Ascending aorta (tissue), 2 donors: ENCODE results near the gene DCUN1D3. TPM values are rescaled to one million over a fixed set of nuclear protein-coding genes. Genes with fewer than 3 reads are reported as not detected.

ENCODE experiments used
- DNase-seq, 2 donors: peaks; one replicate each; pipeline ENCODE4 v3.0.0-alpha.2; 2019; ENCODE audit warnings: low spot score in 2 of 2
- H3K27ac ChIP-seq, 2 donors: fragments of 200-600 bp; sonication (generic); one replicate each; pipeline ENCODE4 v1.5.1; 2016 to 2017; ENCODE audit warnings: mild to moderate bottlenecking in 1 of 2
- H3K27me3 ChIP-seq: fragments of 200-600 bp; sonication (generic); one replicate; pipeline ENCODE4 v1.5.1; 2017
- H3K36me3 ChIP-seq, 2 donors: fragments of 200-600 bp; sonication (generic); one replicate each; pipeline ENCODE4 v1.5.1; 2016
- H3K4me1 ChIP-seq, 2 donors: fragments of 200-600 bp; sonication (generic); one replicate each; pipeline ENCODE4 v1.5.1; 2016 to 2017; ENCODE audit warnings: mild to moderate bottlenecking in 1 of 2
- H3K4me3 ChIP-seq, 2 donors: fragments of 200-600 bp; sonication (generic); one replicate each; pipeline ENCODE4 v1.5.1; 2016 to 2017; ENCODE audit warnings: mild to moderate bottlenecking in 1 of 2
- H3K9me3 ChIP-seq, 2 donors: fragments of 200-600 bp; sonication (generic); one replicate each; pipeline ENCODE4 v1.5.1; 2016
- intact Hi-C: fragments of 100-400 bp; cut with DNase I; formaldehyde crosslinking; loops from one replicate; pipeline ENCODE4 v1.15.1; 2023
- total RNA-seq: library from RNA; depleted of rRNA; stranded (reverse); fragments of >200 nt; gene quantifications from one replicate; pipeline ENCODE4 v1.1.0, GENCODE V29; 2016
- TF ChIP-seq, protein P1 (sequence below), 3 experiments: fragments of 200-600 bp in 2 of 3; fragments of 450-650 bp in 1 of 3; sonication (generic) in 2 of 3; IDR thresholded peaks; one replicate each; pipeline ENCODE4 v1.5.1; 2016 to 2019; ENCODE audit warnings: antibody characterized with exemption in 3 of 3, mild to moderate bottlenecking in 1 of 3, moderate library complexity in 1 of 3

Gene DCUN1D3
- total RNA-seq, 1 donor from 2014 or later: 9.8 TPM

DNA sequence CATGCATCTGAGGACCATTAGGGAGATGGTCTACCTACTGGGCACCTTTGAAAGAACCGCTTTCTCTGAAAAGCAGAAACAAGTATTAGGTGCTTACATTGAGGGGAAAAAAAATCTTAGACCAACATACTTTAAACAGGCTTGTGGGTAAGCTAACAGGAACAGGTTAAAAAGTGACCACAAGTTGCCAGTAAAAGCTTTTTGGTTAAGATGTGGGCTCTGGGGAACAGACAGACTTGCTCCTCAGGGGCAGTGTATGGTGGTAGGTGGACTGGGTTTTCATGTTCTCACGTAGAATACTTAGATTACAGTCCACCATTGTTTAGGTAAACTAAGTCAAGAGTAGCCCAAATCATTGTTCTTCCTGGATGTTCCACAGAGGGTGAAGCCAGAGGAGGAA is 52.6 kb downstream of the DCUN1D3 start:
- H3K4me1 ChIP-seq: peaks cover 8 to 26% of the 10 kb centered on the region in 2 donors

DNA sequence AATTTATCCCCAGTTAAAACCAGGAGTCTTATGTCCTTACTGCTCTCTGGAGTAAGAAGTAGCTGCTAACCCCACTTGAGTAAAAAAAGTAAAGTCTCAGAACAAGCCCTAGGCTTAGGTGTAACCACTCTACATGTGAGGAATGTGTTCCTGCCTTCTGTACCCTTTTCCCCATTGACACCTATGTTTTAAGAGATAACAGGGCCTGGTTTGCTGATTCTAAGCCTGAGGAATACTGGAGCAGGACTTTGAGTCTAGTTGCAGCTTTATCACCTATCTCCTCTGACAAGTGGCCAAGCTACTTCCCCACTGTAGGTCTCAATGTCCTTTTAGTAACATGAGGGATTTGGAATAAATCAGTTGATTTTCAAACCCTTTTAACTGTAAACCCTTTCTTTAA is 53.6 kb downstream of the DCUN1D3 start:
- intact Hi-C loops: no loop called here
- no peak for DNase-seq
- TF ChIP-seq, protein P1, sequence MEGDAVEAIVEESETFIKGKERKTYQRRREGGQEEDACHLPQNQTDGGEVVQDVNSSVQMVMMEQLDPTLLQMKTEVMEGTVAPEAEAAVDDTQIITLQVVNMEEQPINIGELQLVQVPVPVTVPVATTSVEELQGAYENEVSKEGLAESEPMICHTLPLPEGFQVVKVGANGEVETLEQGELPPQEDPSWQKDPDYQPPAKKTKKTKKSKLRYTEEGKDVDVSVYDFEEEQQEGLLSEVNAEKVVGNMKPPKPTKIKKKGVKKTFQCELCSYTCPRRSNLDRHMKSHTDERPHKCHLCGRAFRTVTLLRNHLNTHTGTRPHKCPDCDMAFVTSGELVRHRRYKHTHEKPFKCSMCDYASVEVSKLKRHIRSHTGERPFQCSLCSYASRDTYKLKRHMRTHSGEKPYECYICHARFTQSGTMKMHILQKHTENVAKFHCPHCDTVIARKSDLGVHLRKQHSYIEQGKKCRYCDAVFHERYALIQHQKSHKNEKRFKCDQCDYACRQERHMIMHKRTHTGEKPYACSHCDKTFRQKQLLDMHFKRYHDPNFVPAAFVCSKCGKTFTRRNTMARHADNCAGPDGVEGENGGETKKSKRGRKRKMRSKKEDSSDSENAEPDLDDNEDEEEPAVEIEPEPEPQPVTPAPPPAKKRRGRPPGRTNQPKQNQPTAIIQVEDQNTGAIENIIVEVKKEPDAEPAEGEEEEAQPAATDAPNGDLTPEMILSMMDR (IDR thresholded peaks at IDR 0.05): no peak
- Histone ChIP-seq H3K4me1 (peaks cover 8 to 19% of the 10 kb centered on the region in 2 donors), H3K4me3 (no peak overlapping the region), H3K9me3 (no peaks in the 10 kb centered on the region), H3K36me3 (no peaks in the 10 kb centered on the region), H3K27ac (no peak overlapping the region), H3K27me3 (no peaks in the 10 kb centered on the region)

More for the DNA sequence above, 52.6 kb downstream of the DCUN1D3 start:
- no peak for DNase-seq
- no peaks in the 10 kb centered on the region for H3K9me3 ChIP-seq
- H3K27ac ChIP-seq: no peak overlapping the region
- no peak overlapping the region for H3K4me3 ChIP-seq
- no peaks in the 10 kb centered on the region for H3K27me3 ChIP-seq
- TF ChIP-seq, protein P1 (IDR thresholded peaks at IDR 0.05): no peak
- intact Hi-C loops: no loop called here
- peaks cover 0 to 3% of the 10 kb centered on the region in 2 donors for H3K36me3 ChIP-seq

DNA sequence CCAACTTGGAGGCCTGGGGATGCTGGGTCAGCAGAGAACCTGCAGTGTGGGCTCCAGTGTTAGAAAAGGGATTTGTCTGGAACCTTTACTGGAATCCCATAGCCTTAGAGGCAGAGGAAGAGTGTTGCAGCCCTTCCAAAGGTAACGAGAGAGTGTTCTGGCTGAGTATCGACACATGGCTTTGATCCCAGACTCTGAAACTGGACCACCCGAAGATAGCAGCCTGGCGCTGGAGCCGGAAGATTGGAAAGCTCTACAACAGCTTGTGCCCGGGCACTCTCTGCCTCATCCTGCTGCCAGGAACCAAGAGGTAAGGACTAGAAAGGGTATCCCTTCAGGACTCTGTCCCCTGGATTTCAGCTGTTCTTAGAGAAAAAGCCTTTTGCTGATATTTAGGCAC is 54.1 kb downstream of the DCUN1D3 start:
- DNase-seq: no peak
- Histone ChIP-seq H3K4me1 (peaks cover 8 to 15% of the 10 kb centered on the region in 2 donors), H3K9me3 (no peaks in the 10 kb centered on the region), H3K4me3 (no peak overlapping the region), H3K27me3 (no peaks in the 10 kb centered on the region), H3K27ac (no peak overlapping the region), H3K36me3 (no peaks in the 10 kb centered on the region)
- intact Hi-C loops: no loop called here
- TF ChIP-seq, protein P1 (IDR thresholded peaks at IDR 0.05): no peak

DNA sequence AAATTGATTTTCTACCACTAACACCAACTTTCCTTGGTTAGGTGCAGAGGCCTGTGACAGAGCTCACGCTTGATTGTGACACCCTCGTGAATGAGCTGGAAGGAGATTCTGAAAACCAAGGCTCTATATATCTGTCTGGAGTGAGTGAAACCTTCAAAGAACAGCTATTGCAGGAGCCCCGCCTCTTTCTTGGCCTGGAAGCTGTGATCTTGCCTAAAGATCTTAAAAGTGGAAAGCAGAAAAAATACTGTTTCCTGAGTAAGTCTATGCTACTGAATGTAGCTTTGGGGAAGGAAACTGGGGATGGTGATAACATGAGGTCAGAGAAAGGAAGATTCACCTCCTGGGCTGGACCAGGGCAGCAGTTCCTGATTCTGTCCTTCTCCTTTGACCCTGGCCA is 55.6 kb downstream of the DCUN1D3 start:
- H3K9me3 ChIP-seq: no peaks in the 10 kb centered on the region
- no peak overlapping the region for H3K27ac ChIP-seq

DNA sequence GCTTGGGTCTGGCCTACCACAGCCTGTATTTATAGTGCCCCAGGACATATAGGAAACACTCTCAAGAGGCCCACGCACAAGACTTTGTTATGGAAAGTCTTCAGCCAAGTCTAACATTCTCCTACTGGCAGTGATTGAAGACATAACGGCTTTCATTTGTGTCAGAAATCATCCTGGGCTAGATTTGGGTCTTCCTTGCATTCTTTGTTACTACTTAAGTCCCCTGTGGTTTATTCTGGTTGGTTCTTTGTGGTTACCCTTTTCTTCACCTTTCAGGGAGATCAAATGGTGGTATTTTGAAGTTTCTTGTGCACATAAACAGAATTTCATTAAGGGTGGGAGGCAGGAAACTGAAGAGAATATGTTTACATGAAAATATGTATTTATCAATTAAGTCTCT is 56.1 kb downstream of the DCUN1D3 start:
- H3K4me3 ChIP-seq: no peak overlapping the region
- no peaks in the 10 kb centered on the region for H3K9me3 ChIP-seq
- TF ChIP-seq, protein P1 (IDR thresholded peaks at IDR 0.05): no peak
- no peaks in the 10 kb centered on the region for H3K4me1 ChIP-seq
- no peak overlapping the region for H3K27ac ChIP-seq
- DNase-seq: no peak
- no peaks in the 10 kb centered on the region for H3K36me3 ChIP-seq
- intact Hi-C loops: no loop called here
- no peaks in the 10 kb centered on the region for H3K27me3 ChIP-seq

More for the DNA sequence above, 55.6 kb downstream of the DCUN1D3 start:
- TF ChIP-seq, protein P1 (IDR thresholded peaks at IDR 0.05): no peak
- intact Hi-C loops: no loop called here
- DNase-seq: no peak
- Histone ChIP-seq H3K4me3 (no peak overlapping the region), H3K4me1 (peaks cover 0 to under 1% of the 10 kb centered on the region in 2 donors), H3K27me3 (no peaks in the 10 kb centered on the region), H3K36me3 (no peaks in the 10 kb centered on the region)

DNA sequence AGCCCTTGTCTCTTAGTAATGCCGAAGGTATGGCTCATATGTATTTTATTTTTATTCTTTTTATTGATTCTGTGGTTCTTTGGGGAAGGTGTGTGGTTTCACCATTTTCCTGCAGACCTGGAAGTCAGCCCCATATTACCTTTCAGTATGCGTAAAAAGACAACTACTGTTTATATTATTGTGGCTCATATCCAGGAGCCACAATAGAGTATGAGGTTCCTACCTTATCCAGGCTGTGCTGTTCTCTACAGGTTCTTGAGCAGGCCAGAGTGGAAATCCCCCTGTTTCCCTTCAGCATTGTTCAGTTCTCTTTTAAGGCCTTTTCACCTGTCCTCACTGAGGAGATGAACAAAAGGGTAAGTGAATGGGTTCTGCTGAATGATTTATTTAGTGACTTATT is 60.7 kb downstream of the DCUN1D3 start:
- intact Hi-C loops: no loop called here
- Histone ChIP-seq H3K27me3 (no peaks in the 10 kb centered on the region), H3K27ac (no peak overlapping the region), H3K36me3 (peaks cover 0 to 3% of the 10 kb centered on the region in 2 donors), H3K4me1 (no peaks in the 10 kb centered on the region), H3K9me3 (peaks cover 0 to 8% of the 10 kb centered on the region in 2 donors), H3K4me3 (no peak overlapping the region)
- no peak for DNase-seq
- TF ChIP-seq, protein P1 (IDR thresholded peaks at IDR 0.05): no peak
